Activated T-helper 1 cell treated with anti-CD3 and anti-CD28 coated beads, Interleukin-12 subunit alpha, Interleukin-12 subunit beta, Interleukin-2, Interleukin-4 antibody, amounts not matched to agents 30 ng/mL and 10 ng/mL and 1 ng/mL, durations not matched to agents 14 hours and 24 hours and 36 hours (primary cell): Measurements from ENCODE around the gene KCNK4. TPM values are rescaled to one million over a fixed set of nuclear protein-coding genes. Genes with fewer than 3 reads are reported as not detected.

Source experiments
- DNase-seq: peaks from one replicate; pipeline ENCODE4 v3.0.0; 2021; ENCODE audit warnings: low spot score
- H3K27ac Mint-ChIP-seq: one replicate; pipeline ENCODE4 v1.8.0; 2021; ENCODE audit warnings: mild to moderate bottlenecking, mixed read lengths
- H3K27me3 Mint-ChIP-seq: one replicate; pipeline ENCODE4 v1.8.0; 2022; ENCODE audit warnings: mild to moderate bottlenecking, moderate library complexity, mixed read lengths; ENCODE audit not compliant: insufficient read depth
- H3K36me3 Mint-ChIP-seq: one replicate; pipeline ENCODE4 v1.8.0; 2021; ENCODE audit warnings: low read depth, mixed read lengths
- H3K4me1 Mint-ChIP-seq: one replicate; pipeline ENCODE4 v1.8.0; 2021; ENCODE audit warnings: low read depth, mixed read lengths
- H3K4me3 Mint-ChIP-seq: one replicate; pipeline ENCODE4 v1.8.0; 2021; ENCODE audit warnings: mild to moderate bottlenecking, moderate library complexity, mixed read lengths
- H3K9me3 Mint-ChIP-seq: one replicate; pipeline ENCODE4 v1.8.0; 2021; ENCODE audit warnings: mixed read lengths
- intact Hi-C: fragments of 100-400 bp; cut with micrococcal nuclease; formaldehyde crosslinking; loops from one replicate; pipeline ENCODE4 v1.15.1; 2024
- total RNA-seq: library from RNA; stranded (reverse); gene quantifications from 2 replicates; pipeline ENCODE4 v1.2.3, GENCODE V29; 2022

The KCNK4 gene
- total RNA-seq, 1 donor from 2014 or later, result 0.16 TPM

DNA sequence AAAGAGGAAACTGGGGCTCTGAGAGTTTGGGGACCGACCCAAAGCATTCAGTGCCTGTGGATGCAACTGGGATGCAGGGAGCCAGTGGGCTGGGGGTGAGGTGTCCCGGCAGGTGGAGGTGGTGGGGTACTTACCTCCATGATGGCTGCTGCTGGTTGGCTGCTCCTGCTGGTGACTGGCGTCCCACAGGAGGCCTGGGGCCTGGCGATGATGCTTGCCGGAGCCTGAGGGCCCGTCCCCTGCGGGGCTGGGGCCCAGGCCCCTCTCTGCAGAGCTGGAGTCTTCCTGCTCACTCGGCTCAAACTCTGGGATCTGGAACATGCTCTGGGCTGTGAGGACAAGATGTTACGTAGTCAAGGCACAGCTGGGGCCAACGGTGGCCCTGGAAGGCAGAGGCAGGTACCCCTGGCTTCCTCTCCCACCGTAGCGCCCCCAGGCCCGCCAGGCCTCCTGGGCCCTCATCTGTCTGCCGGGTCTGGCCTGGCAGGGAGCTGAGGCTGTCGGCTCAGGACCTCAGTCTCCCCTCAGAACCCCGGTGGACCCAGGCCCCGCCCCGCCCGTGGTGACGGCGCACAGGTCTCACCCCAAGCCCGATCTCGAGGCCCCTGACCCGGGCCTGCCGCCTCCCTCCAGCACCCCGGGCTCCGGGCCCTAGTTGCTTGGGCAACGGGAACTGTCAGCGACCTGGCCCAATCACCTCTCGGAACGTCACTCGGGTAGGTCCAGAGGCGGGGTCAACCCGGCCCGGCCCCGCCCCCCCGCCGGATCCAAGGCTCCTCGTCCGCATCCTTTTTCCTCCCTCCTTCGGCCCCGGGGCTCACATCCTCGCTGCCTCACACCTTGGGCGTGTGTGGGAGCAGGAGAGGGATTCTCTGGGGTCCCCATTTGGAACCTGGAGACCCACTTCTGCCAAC lies 6.8 kb upstream of the KCNK4 start, which contains the start of gene BAD:
Gene BAD, minus strand, starts transcription at position 618 of the 914 bp plus-strand sequence. Its CDS starts 297 bp downstream, at position 321.
- H3K9me3 Mint-ChIP-seq, result no peaks in the 10 kb centered on the region
- H3K4me1 Mint-ChIP-seq, result peaks cover 30% of the 10 kb centered on the region
- H3K27ac Mint-ChIP-seq, result peak within 1 kb of the TSS; percentile 95
- intact Hi-C loops, result loop anchor here (1.0 to 10.0 kb wide), 5 partner anchors 43 to 310 kb away; partner anchors contain the start of genes CCDC88B, COX8A, DNAJC4 and FKBP2
- H3K27me3 Mint-ChIP-seq, result peaks cover 1% of the 10 kb centered on the region
- H3K4me3 Mint-ChIP-seq, result peak within 1 kb of the TSS; percentile 87
- peak; percentile 91 for DNase-seq
- H3K36me3 Mint-ChIP-seq, result peaks cover 13% of the 10 kb centered on the region

DNA sequence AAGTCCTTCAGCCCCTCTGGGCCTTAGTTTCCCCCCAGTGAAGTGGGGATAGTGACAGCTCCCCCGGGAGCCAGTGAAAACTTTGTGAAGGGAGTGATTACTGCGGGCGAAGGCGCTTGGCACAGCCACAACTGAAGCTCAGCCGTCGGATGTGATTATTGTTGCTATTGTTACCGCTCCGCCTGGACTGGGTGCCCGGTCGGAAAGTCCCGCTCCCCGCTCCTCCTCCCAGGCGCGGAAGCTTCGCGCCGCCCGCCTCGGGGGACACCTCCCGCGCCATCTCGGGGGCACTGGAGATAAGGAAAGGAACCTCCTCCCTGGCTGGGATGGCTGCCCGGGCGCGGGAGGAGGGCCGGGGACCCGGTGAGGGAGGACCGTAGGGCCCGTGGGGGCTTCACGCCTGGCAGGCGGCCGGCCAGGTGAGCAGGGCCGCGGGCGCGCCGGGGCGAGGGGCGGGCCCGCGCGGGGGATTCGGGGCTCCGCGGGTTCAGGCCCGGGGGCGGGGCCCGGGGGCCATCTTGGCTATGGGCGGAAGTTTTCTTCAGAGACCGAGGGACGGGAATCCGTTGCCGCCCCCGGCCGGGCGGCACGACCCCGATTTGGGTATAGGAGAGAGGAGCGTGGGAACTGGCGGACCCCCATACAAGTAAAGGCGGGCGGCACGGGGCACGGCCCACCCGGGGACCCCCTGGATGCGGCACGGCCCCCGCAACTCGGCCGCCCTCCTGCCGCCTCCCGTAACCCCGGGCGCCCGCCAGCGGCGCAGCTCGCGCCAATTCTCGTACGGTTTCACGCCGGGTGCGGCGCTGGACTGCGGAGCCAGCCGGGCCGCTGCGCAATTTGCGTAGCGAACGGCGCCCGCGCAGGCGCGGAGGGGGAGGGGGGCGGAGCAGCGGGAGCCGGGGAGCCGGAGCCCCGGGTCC lies 5.9 kb upstream of the KCNK4 start, which contains the start of gene GPR137:
Gene GPR137, plus strand, starts transcription at position 887 of the 923 bp plus-strand sequence. CDS start 677 bp downstream, outside the sequence.
- Mint-ChIP-seq H3K4me3 (peak within 1 kb of the TSS; percentile 87), H3K27ac (peak within 1 kb of the TSS; percentile 95), H3K27me3 (peaks cover 5% of the 10 kb centered on the region), H3K9me3 (no peaks in the 10 kb centered on the region), H3K4me1 (peaks cover 30% of the 10 kb centered on the region), H3K36me3 (peaks cover 11% of the 10 kb centered on the region)
- DNase-seq, result peak; percentile 89
- intact Hi-C loops, result loop anchor here (1.0 to 10.0 kb wide), 9 partner anchors 15 to 310 kb away; partner anchors contain the start of genes CCDC88B, COX8A, DNAJC4 and ESRRA

DNA sequence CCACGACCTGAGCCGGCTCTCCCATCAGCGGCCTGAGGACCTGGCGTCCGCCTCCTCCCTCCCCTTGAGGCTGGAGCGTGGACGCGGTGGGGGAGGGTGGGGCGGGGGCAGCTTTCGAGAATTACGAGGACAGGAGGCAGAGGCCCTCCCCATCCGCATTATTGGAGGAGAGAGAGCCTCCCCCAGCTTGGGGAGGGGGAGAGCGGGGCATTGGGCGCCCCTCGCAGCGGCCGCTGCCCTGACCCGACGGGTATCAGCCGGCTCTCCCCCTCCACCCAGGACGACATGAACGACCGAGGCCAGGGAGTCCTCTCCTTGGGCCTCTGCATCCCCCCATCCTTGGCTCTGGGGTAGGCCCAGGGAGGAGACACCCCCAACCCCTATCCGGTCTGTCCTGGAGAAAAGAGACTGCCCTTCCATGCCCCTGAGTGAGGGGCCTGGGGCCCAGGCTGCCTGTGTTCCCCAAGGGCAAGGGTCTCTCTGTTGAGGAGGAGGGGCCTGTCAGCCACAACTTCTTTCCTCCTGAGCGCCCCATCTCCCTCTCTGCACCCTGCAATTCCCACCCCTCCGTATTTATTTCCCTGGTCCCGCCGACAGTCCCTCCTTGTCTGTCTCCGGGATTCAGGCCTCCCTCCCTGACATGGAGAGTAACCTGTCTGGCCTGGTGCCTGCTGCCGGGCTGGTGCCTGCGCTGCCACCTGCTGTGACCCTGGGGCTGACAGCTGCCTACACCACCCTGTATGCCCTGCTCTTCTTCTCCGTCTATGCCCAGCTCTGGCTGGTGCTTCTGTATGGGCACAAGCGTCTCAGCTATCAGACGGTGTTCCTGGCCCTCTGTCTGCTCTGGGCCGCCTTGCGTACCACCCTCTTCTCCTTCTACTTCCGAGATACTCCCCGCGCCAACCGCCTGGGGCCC lies 5.0 kb upstream of the KCNK4 start:
- intact Hi-C loops, result loop anchor here (1.0 to 10.0 kb wide), 6 partner anchors 16 to 311 kb away; partner anchors contain the start of genes CCDC88B, COX8A, ESRRA and PRDX5
- peaks cover 13% of the 10 kb centered on the region for H3K36me3 Mint-ChIP-seq
- H3K4me1 Mint-ChIP-seq, result peaks cover 33% of the 10 kb centered on the region
- peak overlapping the region; percentile 86 for H3K4me3 Mint-ChIP-seq
- peak overlapping the region; percentile 80 for H3K27ac Mint-ChIP-seq
- H3K27me3 Mint-ChIP-seq, result peaks cover 14% of the 10 kb centered on the region
- H3K9me3 Mint-ChIP-seq, result no peaks in the 10 kb centered on the region
- DNase-seq, result no peak

DNA sequence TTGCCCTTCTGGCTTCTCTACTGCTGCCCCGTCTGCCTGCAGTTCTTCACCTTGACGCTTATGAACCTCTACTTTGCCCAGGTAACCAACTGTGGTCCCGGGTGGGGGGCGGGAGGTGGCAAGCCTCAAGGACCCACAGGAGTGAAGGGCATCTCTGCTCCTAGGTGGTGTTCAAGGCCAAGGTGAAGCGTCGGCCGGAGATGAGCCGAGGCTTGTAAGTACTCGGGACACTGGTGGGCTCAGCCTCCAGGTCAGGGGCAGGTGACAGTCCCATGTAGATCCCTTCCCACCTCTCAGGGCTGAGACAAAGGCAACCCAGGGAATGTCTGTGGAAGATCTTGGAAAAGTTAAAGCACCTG lies 4.3 kb upstream of the KCNK4 start:
- Mint-ChIP-seq H3K27ac (peak overlapping the region; percentile 80), H3K4me1 (peaks cover 27% of the 10 kb centered on the region), H3K9me3 (no peaks in the 10 kb centered on the region), H3K4me3 (peak overlapping the region; percentile 86), H3K36me3 (peaks cover 8% of the 10 kb centered on the region), H3K27me3 (peaks cover 16% of the 10 kb centered on the region)
- DNase-seq, result no peak
- intact Hi-C loops, result loop anchor here (10.0 kb wide), 1 partner anchor 312 kb away; the partner anchor contains the start of gene COX8A

DNA sequence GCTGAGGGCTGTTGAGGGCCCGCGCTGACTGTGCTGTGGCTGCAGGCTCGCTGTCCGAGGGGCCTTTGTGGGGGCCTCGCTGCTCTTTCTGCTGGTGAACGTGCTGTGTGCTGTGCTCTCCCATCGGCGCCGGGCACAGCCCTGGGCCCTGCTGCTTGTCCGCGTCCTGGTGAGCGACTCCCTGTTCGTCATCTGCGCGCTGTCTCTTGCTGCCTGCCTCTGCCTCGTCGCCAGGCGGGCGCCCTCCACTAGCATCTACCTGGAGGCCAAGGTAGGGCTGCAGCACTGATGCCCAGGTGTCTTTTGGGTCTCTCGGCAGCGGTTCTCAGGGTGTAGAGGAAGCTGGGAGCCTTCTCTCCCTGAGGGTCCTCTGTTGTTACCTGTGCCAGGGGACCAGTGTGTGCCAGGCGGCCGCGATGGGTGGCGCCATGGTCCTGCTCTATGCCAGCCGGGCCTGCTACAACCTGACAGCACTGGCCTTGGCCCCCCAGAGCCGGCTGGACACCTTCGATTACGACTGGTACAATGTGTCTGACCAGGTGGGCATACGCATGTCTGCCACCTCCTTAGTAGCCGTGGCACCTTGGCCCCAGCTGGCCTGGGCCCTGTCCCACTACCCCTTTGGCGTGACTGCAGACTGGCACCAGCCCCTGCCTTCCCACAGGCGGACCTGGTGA lies 3.3 kb upstream of the KCNK4 start:
- Mint-ChIP-seq H3K36me3 (peaks cover 5% of the 10 kb centered on the region), H3K27ac (no peak overlapping the region), H3K9me3 (no peaks in the 10 kb centered on the region), H3K4me3 (peak overlapping the region; percentile 58), H3K4me1 (peaks cover 24% of the 10 kb centered on the region), H3K27me3 (peaks cover 19% of the 10 kb centered on the region)
- intact Hi-C loops, result loop anchor here (10.0 kb wide), 1 partner anchor 313 kb away; the partner anchor contains the start of gene COX8A
- no peak for DNase-seq

DNA sequence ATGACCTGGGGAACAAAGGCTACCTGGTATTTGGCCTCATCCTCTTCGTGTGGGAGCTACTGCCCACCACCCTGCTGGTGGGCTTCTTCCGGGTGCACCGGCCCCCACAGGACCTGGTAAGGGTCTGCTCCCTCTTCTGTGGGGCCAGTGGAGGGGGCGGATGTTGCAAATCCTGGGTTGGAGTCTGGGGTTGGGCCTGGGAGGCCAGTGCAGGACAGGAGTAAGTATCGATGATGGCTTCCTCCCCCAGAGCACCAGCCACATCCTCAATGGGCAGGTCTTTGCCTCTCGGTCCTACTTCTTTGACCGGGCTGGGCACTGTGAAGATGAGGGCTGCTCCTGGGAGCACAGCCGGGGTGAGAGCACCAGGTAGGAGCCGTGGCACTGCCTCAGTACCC lies 2.8 kb upstream of the KCNK4 start:
- Mint-ChIP-seq H3K4me1 (peaks cover 21% of the 10 kb centered on the region), H3K27me3 (peaks cover 24% of the 10 kb centered on the region), H3K36me3 (peaks cover 5% of the 10 kb centered on the region), H3K4me3 (no peak overlapping the region), H3K9me3 (no peaks in the 10 kb centered on the region), H3K27ac (no peak overlapping the region)
- no peak for DNase-seq
- intact Hi-C loops, result loop anchor here (10.0 kb wide), 1 partner anchor 314 kb away; the partner anchor contains the start of gene COX8A

DNA sequence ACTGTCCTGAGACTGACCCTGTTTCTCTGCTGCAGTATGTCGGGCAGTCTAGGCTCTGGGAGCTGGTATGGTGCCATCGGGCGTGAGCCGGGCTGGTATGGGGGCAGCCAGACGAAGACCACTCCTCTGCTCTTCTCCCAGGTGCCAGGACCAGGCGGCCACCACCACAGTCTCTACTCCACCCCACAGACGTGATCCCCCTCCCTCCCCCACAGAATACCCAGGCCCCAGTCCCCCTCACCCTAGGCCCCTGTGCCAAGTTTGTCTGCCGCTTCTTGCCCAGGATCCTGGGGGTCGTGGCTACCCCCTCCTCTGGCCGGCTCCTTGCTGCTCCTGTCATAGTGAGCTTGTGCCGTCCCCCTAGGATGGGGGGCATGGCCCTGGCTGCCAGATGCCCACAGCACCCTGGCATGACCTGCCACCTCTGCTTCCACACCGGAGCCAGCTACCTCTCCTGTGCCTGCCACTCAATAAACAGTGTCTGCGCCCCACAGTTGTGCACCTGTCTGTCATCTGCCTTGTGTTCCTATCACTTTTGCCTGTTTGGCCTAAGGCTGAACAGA lies 2.0 kb upstream of the KCNK4 start:
- peaks cover 30% of the 10 kb centered on the region for H3K27me3 Mint-ChIP-seq
- intact Hi-C loops, result loop anchor here (10.0 kb wide), 1 partner anchor 314 kb away; the partner anchor contains the start of gene COX8A
- no peak for DNase-seq
- H3K36me3 Mint-ChIP-seq, result peaks cover 5% of the 10 kb centered on the region
- H3K4me1 Mint-ChIP-seq, result peaks cover 16% of the 10 kb centered on the region
- no peak overlapping the region for H3K27ac Mint-ChIP-seq
- H3K9me3 Mint-ChIP-seq, result no peaks in the 10 kb centered on the region
- no peak overlapping the region for H3K4me3 Mint-ChIP-seq

DNA sequence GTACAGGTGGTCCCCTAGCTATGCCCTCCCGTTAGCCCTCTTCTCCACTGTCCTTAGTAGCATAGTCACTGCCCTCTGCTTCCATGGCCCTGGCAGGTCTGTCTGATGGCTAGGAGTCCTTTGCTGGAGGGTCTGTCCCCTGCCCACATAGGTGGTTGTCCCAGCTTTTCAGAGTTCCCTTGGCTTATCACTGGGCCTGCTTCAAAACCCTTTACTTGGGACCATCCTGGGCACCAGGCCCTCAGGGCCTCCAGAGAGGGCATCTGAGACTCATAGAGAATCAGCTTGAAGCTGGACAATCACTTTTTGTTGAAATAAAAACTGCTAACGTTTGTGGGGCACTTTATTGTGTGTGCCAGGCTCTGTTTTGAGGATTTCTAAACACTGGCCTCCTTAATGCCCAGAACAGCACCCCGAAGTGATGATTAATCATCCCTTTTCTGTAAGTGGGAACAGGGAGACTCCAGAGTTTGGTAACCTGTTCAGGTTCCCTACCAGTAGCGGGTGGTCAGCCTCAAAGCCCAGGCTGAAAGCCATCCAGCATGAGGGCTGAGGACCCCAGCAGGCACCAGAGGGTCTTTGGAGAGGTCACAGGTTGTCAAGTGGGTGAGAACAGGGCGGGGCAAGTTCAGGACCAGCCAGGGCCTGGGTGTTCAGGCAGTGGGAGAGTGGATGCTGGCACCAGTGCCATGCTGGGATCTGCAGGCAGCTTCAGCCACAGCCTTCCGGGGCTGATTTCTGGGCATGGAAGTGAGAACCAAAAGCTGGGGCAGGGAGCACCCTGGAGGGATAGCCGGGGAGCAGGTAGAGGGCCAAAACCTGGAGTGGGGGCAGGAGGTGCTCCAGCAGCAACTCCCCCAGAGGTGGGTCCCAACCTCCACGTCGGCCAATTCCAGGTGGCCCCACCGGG lies 495 bp upstream of the KCNK4 start:
- intact Hi-C loops, result no loop called here
- Mint-ChIP-seq H3K4me3 (peak overlapping the region; percentile 65), H3K4me1 (peaks cover 16% of the 10 kb centered on the region), H3K36me3 (peaks cover 5% of the 10 kb centered on the region), H3K9me3 (no peaks in the 10 kb centered on the region), H3K27ac (peak overlapping the region; percentile 63), H3K27me3 (peaks cover 45% of the 10 kb centered on the region)
- no peak for DNase-seq

DNA sequence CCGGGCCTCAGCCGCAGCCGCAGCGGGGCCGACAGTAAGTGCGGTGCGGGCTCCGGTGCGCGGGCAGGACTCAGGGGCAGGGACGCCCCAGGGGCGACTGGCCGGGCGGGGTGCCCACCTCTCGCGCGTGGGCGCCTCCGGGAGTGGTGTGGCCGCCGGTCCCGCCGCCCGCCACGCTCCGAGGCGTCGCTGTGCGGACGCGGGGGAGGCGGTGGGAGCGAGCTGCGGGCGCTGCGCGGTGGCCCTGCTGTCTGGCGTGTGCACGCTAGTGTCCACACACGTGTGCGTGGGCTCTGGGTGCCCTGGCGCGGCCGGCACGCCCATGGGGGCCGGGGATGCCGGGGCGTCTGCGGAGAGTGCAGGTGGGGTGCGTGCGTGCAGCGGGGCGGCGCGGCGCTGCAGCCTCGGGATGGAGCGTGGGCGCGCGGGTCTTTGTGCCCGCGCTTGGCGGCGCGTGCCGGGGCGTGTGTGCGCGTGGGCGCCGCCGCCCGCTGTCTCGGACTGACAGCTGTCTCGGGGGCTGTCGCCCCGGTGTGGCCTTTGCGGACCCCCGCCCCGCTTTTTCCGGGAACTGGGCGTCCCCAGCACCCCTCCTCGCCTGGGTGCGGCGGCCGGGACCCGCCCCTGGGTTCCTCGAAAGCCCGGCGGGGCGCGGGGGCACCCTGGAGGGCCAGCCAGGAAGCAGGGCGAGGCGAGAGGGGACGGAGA lies 804 bp downstream of the KCNK4 start:
- Mint-ChIP-seq H3K4me3 (no peak overlapping the region), H3K36me3 (peaks cover 4% of the 10 kb centered on the region), H3K27ac (no peak overlapping the region), H3K27me3 (peaks cover 58% of the 10 kb centered on the region), H3K4me1 (peaks cover 7% of the 10 kb centered on the region), H3K9me3 (no peaks in the 10 kb centered on the region)
- no peak for DNase-seq
- intact Hi-C loops, result loop anchor here (1.0 kb wide), 1 partner anchor 9 kb away; no protein-coding TSS in a partner anchor
